ENCODE results near the gene TARBP1. TPM values are rescaled to one million over a fixed set of nuclear protein-coding genes. Genes with fewer than 3 reads are reported as not detected.
A peak's percentile ranks its signal among the peaks of the same experiment; 100 is the strongest.
"Not testable (repeated sequence)": the region's sequence is repeated elsewhere in the genome, so short reads cannot be mapped to it uniquely, and the experiment has no call there.

TARBP1 gene
- 59.9 TPM for total RNA-seq

- peak; percentile 61 for DNase-seq (ENCODE audit: low spot score)
Measured at GRCh38 chr1:234478481-234479309, at the start of gene TARBP1. TSS of gene TARBP1 (minus strand) at chr1:234479179. CDS start at chr1:234479103, 76 bp downstream.

GRCh38 chr1:234528074-234528865 lies 49.3 kb upstream of the TARBP1 start:
- DNase-seq (ENCODE audit: low spot score): no peak

- DNase-seq (ENCODE audit: low spot score): no peak
Measured at GRCh38 chr1:234527346-234527745, 48.4 kb upstream of the TARBP1 start.

- DNase-seq (ENCODE audit: low spot score): no peak
Measured at GRCh38 chr1:234526922-234527321, 47.9 kb upstream of the TARBP1 start.

DNA sequence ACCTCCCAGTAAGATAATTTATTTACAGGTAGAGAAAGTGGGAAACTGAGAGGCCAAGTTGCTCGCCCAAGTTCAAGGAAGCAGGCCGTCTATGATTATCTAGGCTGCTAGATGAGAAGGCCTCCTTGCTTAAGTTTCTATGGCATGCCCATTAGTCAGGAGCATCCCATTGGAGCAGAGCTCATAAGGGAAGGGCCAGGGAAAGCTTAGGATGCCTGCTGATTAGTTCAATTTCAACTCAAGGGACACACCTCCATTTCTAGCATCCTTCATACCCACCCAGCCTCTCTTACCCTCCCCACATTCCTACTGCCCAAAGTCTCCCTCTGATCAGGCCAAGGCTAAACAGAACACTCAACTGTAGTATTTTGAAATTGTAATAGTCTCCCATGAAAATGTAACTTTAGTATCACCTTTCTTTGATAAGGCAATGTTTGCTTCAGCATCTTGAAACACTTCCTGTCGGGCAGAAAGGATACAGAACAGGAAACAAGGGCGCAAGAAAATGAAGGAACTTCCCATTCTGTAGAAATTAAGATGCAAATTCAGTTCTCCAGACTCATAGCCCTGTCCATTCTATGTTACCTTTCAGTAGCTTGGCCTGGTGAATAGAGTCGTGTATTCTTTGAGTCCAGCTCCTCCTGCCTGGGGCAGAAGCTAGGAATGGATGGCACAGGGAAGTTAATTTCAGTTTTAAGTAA lies 46.3 kb upstream of the TARBP1 start:
- DNase-seq (ENCODE audit: low spot score): no peak

DNA sequence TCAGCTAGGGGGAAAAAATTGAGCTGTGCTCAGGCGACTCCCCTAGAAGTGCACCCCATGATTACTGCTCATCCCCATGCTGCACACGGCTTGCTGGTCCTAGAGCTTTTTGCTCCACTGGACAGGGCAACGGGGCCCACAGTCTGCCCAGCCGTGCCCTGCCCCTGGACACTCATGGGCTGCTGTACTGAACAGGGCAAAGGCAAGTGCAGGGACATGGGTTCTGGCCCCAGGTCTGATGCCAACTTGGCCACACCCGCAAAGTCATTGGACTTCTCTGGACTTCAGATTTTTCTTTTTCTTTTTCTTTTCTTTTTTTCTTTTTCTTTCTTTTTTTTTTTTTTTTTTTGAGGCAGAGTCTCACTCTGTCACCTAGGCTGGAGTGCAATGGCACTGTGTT lies 42.9 kb upstream of the TARBP1 start:
- DNase-seq (ENCODE audit: low spot score): no peak

DNA sequence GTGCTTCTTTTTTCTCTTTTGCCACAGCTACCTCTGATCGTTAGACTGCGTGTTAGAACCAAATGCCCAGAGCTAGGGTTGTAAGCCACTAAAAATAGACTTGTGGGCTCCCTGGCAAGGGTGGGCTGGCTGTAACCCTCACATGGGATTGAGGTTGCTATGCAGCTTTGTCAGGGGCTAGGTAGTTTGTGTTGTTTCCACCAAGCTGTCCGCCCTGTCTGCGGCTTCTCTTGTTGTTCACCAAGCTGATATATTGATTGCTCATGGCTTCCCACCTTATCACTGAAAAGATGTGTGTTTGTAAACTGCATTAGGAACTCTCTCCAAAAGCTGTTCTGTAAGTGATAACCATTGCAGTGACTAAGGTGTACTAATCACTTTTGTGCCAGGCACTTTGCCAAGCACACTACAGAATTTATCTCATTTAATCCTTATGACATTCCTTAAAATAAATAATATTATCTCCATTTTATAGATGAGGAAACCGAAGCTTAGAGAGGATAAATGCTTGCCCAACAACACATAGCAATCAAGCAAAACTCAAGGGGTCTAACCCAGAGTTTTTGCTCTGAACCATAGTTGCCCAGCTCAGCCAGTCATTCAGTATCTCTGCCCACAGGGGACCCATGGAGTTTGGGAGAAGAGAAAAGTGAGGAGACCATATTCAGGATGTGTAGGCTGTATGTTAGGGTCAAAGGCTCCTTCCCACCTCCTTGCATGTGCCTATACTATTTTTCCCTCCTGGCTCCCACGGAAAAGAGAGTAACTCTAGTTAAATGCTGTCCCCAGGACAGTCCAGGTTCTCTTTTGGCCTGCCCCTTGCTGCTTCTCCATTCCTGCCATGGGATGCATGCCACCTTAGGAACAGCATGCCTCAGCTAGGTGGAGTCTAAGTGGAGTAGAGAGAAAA lies 42.2 kb upstream of the TARBP1 start:
- DNase-seq (ENCODE audit: low spot score): no peak

DNA sequence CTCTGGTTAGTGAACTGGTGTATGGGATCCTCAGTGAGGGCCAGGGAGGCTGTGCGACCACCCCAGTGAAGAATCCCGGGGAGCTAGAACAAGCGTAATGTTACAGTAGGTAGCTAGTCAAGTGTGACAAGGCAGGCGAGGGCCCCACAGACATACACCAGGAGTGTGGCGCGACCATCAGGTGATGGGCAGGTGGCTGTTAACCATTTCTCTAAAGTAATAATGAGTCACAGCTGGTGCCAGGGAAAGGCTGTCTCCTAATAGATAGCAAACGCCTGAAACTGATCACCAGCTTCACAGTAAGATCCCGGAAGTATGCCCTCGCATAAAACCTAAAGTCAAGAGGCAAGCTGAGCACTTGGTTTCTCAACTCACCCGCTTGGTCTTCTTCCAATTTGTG lies 40.5 kb upstream of the TARBP1 start:
- DNase-seq (ENCODE audit: low spot score): no peak

DNA sequence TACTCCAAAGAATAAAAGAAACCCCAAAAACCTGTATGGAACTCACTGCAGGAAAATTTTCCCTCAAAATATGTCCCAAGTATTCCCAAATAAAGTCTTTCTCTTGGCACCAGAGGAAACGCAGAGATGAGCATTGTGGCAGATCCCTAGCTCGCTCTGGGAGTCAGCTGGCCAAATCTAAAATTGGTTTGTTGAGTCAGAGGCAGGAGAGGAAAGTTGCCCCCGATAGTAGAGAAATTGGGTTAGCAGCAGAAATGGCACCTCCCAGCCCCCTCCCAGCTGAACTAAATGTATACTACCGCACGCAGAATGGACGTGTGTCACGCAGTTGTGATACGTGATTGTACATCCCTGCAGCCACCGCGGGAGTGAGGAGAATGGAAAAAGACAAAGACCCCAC lies 39.9 kb upstream of the TARBP1 start:
- DNase-seq (ENCODE audit: low spot score): no peak

DNA sequence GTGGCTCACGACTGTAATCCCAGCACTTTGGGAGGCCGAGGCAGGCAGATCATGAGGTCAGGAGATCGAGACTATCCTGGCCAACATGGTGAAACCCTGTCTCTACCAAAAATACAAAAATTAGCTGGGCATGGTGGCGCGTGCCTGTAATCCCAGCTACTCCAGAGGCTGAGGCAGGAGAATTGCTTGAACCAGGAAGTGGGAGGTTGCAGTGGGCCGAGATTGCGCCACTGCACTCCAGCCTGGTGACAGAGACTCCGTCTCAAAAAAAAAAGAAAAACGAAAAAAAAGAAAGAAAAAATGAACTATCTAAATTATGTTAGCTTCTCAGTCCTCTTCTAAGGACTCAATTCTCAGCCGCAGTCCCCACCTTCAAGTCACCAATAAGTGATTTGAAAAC lies 39.1 kb upstream of the TARBP1 start:
- not testable (repeated sequence) for DNase-seq (ENCODE audit: low spot score)

DNA sequence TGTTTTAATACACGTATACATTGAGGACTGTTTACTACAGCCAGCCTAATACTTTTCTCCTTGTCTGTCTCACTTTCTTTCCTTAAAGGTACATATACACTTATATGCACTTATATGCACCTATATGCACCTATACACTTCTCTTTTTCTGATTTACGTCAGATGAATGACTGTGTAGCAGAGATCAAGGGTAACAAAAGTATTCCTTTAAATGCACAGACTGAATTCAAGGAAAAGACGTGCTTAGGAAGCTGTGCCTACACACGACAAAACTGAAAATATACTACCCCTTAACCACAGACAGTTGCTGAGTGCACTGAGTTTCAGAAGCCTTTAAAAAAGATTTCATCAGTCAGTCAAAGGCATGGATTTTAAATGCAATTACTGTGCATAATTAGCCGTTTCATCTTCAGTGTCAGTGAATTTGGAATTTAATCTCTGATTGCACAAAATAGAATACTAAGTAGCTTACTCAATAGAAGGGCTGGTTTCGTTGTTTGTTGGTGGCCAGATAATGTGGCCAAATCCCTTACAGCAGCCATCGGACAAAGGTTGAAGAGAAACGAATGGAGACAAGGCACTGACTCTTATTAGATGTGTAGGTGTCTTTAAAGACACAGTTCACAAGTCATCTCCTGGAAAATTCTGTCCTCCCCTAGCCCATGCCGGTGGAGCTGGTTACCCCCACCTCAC lies 38.3 kb upstream of the TARBP1 start:
- no peak for DNase-seq (ENCODE audit: low spot score)

GRCh38 chr1:234515821-234516241 lies 36.9 kb upstream of the TARBP1 start:
- no peak for DNase-seq (ENCODE audit: low spot score)

GRCh38 chr1:234515411-234515810 lies 36.4 kb upstream of the TARBP1 start:
- DNase-seq (ENCODE audit: low spot score): no peak

DNA sequence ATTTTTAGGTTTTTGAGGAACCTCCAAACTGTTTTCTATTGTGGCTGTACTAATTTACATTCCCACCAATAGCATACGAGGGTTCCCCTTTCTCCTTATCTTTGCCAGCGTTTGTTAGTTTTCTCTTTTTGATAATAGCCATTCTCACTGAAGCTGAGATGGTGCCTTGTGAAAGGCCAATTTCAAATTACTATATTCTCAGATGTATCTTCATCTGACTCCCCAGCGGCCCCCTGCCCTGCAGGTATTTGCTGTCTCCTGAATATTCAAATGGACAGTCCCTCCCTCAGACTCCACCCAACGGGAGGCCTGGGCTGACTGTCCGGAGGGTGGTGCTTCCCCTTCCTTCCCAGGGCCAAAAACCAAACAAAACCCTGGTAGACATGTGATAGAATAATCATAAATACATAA lies 33.5 kb upstream of the TARBP1 start:
- no peak for DNase-seq (ENCODE audit: low spot score)

DNA sequence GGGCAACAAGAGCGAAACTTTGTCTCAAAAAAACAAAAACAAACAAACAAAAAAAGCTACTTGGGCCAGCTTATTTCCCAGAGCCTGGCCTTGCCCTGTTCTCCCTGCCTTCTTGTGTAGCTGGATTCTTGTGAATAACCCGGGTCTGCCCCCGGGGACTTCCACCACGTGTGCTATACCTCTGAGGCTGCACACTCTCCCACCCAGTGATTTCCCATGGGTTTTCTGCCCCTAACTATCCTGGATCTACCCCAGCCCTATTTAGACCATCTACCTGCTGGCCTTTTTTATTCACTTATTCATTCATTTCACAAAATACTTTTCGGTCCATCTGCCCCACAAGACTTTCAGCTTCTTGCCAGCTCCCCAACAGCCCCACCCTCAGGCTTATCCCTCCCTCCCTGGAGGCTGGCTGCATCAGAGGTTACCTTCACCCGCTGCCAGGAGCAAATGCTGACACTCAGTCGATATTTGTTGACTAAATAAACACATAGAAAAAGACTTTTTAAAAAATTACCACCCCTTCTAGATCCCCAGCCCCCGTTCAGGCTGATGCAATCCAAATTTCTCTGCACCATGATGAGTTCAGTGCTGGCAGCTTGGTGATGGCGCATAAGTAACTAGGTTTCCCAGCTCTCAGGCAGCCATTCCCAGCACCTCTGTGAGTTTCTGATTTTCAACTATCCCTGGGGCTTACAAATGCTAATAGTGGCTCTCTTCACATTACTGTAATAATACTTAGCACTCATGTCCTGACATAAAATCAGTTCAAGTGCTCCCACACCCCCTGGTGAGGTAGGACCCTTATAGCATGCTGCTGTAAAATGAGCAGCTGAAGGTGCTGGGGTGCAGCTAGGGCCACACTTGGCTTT lies 30.7 kb upstream of the TARBP1 start:
- DNase-seq (ENCODE audit: low spot score): no peak

- DNase-seq (ENCODE audit: low spot score): no peak
Measured at GRCh38 chr1:234507626-234508387, 28.8 kb upstream of the TARBP1 start.

GRCh38 chr1:234507089-234507488 lies 28.1 kb upstream of the TARBP1 start:
- no peak for DNase-seq (ENCODE audit: low spot score)

GRCh38 chr1:234505769-234506102 lies 26.8 kb upstream of the TARBP1 start:
- DNase-seq (ENCODE audit: low spot score): no peak

All from ureter (tissue), 1 donor.